Measurements from ENCODE around the gene CGGBP1. TPM values are rescaled to one million over a fixed set of nuclear protein-coding genes. Genes with fewer than 3 reads are reported as not detected.
A peak's percentile ranks its signal among the peaks of the same experiment; 100 is the strongest.

CGGBP1 gene, protein sequence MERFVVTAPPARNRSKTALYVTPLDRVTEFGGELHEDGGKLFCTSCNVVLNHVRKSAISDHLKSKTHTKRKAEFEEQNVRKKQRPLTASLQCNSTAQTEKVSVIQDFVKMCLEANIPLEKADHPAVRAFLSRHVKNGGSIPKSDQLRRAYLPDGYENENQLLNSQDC
- total RNA-seq = 80.3 and 84.6 TPM in 2 replicates
- long read RNA-seq, full-length matches to known transcripts = 66 of 72 reads
- long read RNA-seq, partial matches to known transcripts = 3 of 72 reads
- long read RNA-seq, other reads (novel, unspliced or antisense) = 3 of 72 reads

DNA sequence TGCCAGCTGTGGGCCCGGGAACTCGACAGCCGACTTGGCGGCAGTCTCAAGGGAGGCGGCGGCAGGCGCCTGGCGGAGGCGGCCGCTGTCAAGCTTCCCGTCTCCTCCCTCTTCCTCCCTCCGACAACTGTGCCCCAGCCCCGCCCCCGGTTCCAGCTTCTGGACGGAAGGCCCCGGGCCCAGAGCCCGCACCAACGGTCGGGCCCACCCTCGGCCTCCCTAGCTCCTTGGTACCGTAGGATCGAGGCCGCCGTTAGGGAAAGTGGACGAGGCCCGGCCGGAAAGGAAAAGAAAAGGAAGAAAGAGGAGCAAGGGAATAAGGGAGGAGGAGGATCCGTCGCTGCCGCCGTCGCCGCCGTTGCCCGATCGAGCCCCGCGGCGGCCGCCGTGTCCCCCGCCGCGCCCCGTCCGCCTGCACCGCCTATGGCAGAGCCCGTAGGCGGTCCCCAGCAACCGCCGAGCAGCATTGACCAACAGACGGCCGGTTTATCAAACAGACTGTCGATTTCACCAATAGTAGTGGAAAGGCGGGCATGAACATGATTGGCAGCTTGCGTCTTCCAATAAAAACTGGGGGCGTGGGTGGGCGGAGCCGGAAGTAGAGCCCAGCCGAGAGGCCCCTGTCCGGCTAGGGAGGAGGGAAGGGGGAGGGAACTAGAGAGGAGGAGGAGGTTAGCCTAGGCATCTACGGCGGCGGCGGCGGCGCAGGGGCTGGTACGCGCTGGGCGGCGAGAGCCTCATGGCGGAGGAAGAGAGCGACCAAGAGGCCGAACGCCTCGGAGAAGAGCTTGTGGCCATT is at the start of gene CGGBP1, which contains the start of gene ZNF654:
TSS of gene CGGBP1 (minus strand) at position 425 of the 799 bp plus-strand sequence. CDS start 3,029 bp downstream, outside the sequence.
TSS of gene ZNF654 (plus strand) at position 675 of the 799 bp plus-strand sequence. CDS start at position 740, 65 bp downstream.
- Mint-ChIP-seq H3K9me3 (ENCODE audit: unreplicated experiment) (no peaks in the 10 kb centered on the region), H3K36me3 (ENCODE audit: unreplicated experiment) (peaks cover 20% of the 10 kb centered on the region), H3K27ac (ENCODE audit: unreplicated experiment) (peak within 1 kb of the TSS; percentile 97), H3K4me3 (ENCODE audit: unreplicated experiment) (peak within 1 kb of the TSS; percentile 97), H3K4me1 (ENCODE audit: unreplicated experiment) (peaks cover 33% of the 10 kb centered on the region), H3K27me3 (ENCODE audit: unreplicated experiment) (no peaks in the 10 kb centered on the region)
- TF ChIP-seq, protein P1, sequence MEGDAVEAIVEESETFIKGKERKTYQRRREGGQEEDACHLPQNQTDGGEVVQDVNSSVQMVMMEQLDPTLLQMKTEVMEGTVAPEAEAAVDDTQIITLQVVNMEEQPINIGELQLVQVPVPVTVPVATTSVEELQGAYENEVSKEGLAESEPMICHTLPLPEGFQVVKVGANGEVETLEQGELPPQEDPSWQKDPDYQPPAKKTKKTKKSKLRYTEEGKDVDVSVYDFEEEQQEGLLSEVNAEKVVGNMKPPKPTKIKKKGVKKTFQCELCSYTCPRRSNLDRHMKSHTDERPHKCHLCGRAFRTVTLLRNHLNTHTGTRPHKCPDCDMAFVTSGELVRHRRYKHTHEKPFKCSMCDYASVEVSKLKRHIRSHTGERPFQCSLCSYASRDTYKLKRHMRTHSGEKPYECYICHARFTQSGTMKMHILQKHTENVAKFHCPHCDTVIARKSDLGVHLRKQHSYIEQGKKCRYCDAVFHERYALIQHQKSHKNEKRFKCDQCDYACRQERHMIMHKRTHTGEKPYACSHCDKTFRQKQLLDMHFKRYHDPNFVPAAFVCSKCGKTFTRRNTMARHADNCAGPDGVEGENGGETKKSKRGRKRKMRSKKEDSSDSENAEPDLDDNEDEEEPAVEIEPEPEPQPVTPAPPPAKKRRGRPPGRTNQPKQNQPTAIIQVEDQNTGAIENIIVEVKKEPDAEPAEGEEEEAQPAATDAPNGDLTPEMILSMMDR (IDR thresholded peaks at IDR 0.05) = no peak
- DNase-seq (ENCODE audit: extremely low spot score, unreplicated experiment) = peak; percentile 99

GRCh38 chr3:88105325-88105724 is 46.5 kb upstream of the CGGBP1 start:
- TF ChIP-seq, protein P1 (IDR thresholded peaks at IDR 0.05) = no peak
- DNase-seq (ENCODE audit: extremely low spot score, unreplicated experiment) = no peak
- Mint-ChIP-seq H3K4me3 (ENCODE audit: unreplicated experiment) (no peak overlapping the region), H3K4me1 (ENCODE audit: unreplicated experiment) (peaks cover 8% of the 10 kb centered on the region), H3K27me3 (ENCODE audit: unreplicated experiment) (no peaks in the 10 kb centered on the region), H3K36me3 (ENCODE audit: unreplicated experiment) (peaks cover 5% of the 10 kb centered on the region), H3K9me3 (ENCODE audit: unreplicated experiment) (peaks cover 6% of the 10 kb centered on the region), H3K27ac (ENCODE audit: unreplicated experiment) (no peak overlapping the region)

GRCh38 chr3:88101142-88101541 is 42.3 kb upstream of the CGGBP1 start:
- Mint-ChIP-seq H3K36me3 (ENCODE audit: unreplicated experiment) (peaks cover 17% of the 10 kb centered on the region), H3K4me3 (ENCODE audit: unreplicated experiment) (no peak overlapping the region), H3K27me3 (ENCODE audit: unreplicated experiment) (no peaks in the 10 kb centered on the region), H3K27ac (ENCODE audit: unreplicated experiment) (no peak overlapping the region), H3K9me3 (ENCODE audit: unreplicated experiment) (peaks cover 15% of the 10 kb centered on the region), H3K4me1 (ENCODE audit: unreplicated experiment) (peaks cover 8% of the 10 kb centered on the region)
- no peak for DNase-seq (ENCODE audit: extremely low spot score, unreplicated experiment)
- TF ChIP-seq, protein P1 (IDR thresholded peaks at IDR 0.05) = no peak

DNA sequence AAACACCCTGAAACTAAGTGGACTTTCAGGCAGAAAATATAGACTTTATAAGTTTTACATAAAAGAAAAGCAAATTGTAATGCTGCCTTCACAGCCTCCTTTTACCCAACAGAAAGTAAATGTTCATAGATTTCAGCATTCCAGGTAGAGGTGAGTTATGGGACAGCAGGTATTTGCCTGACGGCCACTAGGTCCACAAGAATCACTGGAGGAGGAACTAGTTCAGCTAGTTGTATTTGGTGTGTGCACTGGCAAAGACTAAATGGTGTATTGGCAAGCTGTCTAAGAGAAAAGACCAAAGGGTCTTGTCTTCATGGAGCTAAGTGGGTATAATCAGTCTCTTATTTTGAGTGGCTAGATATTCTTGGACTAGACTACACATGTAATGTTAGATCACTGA is 34.5 kb upstream of the CGGBP1 start:
- peaks cover 4% of the 10 kb centered on the region for H3K4me1 Mint-ChIP-seq (ENCODE audit: unreplicated experiment)
- TF ChIP-seq, protein P1 (IDR thresholded peaks at IDR 0.05) = no peak
- H3K9me3 Mint-ChIP-seq (ENCODE audit: unreplicated experiment) = peaks cover 9% of the 10 kb centered on the region
- no peak for DNase-seq (ENCODE audit: extremely low spot score, unreplicated experiment)
- H3K4me3 Mint-ChIP-seq (ENCODE audit: unreplicated experiment) = no peak overlapping the region
- no peaks in the 10 kb centered on the region for H3K27me3 Mint-ChIP-seq (ENCODE audit: unreplicated experiment)
- no peak overlapping the region for H3K27ac Mint-ChIP-seq (ENCODE audit: unreplicated experiment)
- peaks cover 21% of the 10 kb centered on the region for H3K36me3 Mint-ChIP-seq (ENCODE audit: unreplicated experiment)

DNA sequence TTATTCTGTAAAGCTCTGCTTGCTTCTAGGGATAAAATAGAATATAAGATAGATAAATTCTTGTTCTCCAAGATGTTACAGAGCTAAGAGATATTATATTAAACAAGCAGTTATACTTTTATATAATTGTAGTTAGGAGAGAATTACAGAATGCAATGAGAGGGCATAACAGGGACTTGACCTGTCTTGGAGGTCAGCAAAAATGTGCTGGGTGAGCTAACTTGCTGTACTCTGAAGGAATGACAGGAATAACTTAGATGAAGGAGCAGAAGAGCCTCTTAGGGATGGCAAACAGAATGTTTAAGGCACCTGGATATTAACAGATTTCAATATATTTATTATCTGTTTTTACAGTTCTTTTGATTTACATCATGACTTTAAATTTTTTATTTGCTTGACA is 33.5 kb upstream of the CGGBP1 start:
- H3K27me3 Mint-ChIP-seq (ENCODE audit: unreplicated experiment) = no peaks in the 10 kb centered on the region
- H3K36me3 Mint-ChIP-seq (ENCODE audit: unreplicated experiment) = peaks cover 15% of the 10 kb centered on the region
- TF ChIP-seq, protein P1 (IDR thresholded peaks at IDR 0.05) = no peak
- DNase-seq (ENCODE audit: extremely low spot score, unreplicated experiment) = no peak
- H3K4me3 Mint-ChIP-seq (ENCODE audit: unreplicated experiment) = no peak overlapping the region
- H3K4me1 Mint-ChIP-seq (ENCODE audit: unreplicated experiment) = peaks cover 4% of the 10 kb centered on the region
- H3K27ac Mint-ChIP-seq (ENCODE audit: unreplicated experiment) = no peak overlapping the region
- H3K9me3 Mint-ChIP-seq (ENCODE audit: unreplicated experiment) = no peaks in the 10 kb centered on the region
